ENCODE data around the gene KIRREL3.

DNA sequence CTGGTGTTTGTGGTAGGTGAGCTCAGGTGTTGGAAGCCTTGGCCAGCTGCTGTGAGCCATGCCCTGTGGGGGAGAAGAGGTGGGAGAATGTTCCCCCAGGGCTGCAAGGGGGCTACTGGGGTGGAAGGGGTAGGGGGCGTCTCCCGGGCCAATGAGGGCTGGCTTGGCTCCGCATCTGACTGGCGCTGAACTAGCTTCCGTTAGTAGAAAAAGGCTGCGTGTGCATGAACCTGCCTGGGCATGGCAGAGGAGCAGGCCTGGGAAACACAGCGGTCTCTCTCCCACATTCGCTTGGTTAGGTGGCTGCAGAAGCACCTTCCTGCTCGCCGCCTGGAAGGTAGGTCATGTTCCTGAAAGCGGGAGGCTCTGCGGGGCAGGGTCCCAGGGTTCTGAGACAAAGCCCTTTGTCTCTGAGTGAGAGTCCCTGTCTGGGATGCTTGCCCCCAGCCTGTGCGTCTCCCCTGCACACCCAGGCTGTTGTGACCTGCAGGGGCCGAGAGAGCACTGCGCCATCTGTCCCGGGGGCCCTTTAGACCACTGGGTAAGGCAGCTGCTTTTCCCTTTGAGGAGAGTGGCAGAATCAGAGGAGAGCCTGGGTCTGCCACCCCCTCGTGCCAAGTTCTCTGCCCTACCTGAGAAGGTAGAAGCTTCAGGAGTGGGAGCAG lies 466.3 kb downstream of the KIRREL3 start:
- TF ChIP-seq POLR2AphosphoS5 (IDR thresholded peaks at IDR 0.05; ENCODE audit: low read depth, low read length) (no peak), POLR2A (IDR thresholded peaks at IDR 0.05; ENCODE audit: low read depth, low read length) (no peak), TAF1 (IDR thresholded peaks at IDR 0.05; ENCODE audit: low read depth, low read length) (no peak), SPI1 (IDR thresholded peaks at IDR 0.05; ENCODE audit: low read depth, low read length) (no peak)
